ENCODE measurements around the gene SYT15B.
"Not testable (repeated sequence)": the region's sequence is repeated elsewhere in the genome, so short reads cannot be mapped to it uniquely, and the experiment has no call there.

- TF ChIP-seq POLR2A, CTCF (IDR thresholded peaks at IDR 0.05): not testable (repeated sequence)
Observed at GRCh38 chr10:47753871-47754270, 9.5 kb downstream of the SYT15B start.
